GM18867 (cell line): ENCODE results near the gene DEFB112.

Experiments used
- ATAC-seq: cut with Tn5 transposase; IDR thresholded peaks from one replicate; pipeline ENCODE4 v1.9.1; 2021; ENCODE audit warnings: mild to moderate bottlenecking, moderate library complexity; ENCODE audit not compliant: unreplicated experiment

Gene DEFB112, protein sequence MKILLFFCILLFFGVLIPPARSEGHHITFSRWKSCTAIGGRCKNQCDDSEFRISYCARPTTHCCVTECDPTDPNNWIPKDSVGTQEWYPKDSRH

DNA sequence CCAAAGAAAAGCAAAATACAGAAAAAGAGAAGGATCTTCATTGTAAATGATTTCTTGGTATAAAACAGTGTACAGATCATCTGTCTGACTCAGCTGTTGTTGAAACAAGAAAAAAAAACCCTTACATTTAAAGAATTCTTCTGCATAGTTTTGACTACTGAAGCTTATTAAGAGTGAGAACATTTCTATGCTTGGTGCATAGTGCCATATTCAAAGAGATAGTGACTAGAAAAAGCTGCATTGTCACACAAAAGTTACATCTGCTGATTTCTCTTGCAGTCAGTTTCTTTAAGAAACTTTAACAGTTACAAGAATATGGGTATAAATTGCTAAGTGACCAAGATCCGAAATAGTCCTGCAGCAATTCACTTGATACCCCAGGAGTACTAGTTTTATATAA is at the start of gene DEFB112:
DEFB112 (minus strand) TSS at position 101 of the 400 bp plus-strand sequence; CDS start at position 41, 60 bp downstream.
- no peak for ATAC-seq

DNA sequence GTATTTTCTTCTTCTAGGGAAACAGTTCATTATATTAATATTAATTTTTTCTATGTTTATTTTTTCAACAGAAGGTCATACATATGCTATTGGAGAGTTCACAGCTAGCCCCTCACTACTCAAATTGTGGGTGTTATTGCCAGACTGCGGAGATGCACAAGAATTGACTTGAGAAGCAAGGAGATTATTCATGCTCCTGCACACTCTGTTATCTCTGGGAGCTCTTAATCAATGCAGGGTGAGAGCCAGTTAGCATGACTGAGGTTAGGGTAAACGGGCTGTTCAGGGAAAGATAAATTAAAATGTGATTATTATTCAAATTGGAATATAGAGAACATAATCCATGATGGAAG is 48.9 kb upstream of the DEFB112 start:
- no peak for ATAC-seq

DNA sequence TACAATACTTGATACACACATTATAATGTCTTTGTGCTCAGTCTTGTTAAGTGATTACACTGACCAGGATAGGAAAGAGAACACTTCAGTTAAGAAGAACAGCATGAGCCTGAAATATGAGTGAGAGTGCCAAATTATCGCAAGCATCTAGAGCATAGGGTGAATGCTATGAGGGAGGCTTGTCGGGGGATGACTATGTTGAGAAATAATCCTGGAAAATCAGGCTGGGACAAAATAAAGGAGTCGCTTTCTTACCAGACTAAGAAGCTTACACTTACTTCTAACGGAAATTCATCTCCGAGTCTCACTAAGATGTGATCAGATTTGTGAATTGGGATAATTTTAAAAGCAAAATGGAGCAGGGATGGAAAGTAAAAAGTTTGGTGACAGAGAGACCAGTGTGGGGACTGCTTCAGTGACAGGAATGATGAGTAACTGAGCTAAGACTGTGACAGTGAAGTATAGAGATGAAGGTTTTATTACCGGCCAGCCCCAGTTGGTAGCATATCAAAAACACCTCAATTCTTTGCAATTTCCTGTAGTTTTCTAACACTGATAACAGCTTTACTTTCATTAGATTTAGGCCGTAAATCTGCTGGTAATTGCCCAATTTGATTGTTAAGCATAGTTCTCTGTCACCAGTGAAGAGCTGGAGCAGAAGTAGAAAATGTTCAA is 48.4 kb upstream of the DEFB112 start:
- no peak for ATAC-seq

DNA sequence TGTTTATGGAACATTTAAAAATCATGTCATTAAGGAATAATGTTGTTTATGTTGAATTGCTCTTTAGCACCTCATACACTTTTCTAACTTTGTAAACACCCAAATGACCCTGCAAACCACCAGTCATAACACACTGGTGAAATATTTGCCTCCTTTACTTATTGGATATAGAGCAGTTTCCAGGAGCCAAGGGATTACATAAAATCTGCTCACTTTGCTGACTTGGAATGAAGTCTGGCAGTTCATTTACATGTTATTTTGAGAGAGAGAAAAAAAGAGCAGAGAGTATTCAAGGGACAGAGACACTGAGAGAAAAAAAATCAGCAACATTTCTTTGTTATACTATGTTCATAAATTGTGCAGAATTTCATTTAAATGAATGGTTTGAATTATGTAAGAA is 46.6 kb upstream of the DEFB112 start:
- ATAC-seq: no peak

DNA sequence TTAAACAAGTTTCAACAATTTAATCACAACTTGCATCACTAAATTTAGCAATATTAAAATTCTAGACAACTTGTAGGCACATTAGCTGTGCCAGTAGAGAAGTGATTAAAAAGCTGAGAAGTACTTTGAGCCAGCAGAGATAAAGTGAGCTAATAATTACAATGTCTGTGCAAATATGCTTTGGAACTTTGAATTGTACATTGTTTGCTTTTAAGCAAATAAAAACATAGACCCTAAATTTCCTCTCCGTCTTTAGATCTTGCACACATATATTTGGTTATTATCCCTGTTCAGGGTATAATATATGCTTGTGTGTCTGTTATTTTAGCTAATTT is 44.2 kb upstream of the DEFB112 start:
- ATAC-seq: no peak

DNA sequence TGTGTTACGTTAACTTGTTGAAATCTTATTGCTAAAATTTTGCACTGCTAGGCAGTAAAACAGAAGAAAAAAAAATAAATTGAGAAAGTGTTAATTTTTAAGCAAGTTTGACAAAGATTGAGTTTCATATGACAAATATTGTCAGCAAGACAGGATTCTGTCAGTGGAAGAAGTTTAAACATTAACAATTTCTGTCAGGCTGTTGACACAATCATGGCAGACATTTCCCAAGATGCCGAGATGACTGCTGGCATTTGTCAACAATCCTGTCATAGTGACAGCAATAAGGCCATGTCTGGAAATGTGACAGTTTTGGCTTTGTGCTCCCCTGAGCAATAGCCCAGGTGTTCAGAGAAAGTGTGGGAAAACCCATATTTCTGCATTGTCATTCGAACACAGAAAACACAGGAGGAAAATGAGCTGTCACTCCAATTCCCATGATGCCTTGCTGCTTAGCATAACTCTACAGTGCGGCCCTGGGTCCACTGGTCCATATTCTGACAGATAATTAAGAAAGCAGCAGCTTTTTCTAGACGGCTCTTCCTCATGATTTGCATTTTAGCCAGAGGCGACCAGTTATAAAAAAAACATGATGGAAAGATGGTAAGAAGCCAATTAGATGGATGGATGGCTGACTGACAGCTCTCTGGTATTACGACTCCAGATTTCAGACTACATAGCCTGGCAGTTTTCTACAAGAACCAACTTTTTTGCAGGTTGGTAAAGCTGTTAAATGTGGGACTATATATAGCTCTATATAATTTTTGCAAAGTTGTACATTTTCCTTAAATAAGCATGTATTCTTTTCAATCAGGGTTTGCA is 43.6 kb upstream of the DEFB112 start:
- no peak for ATAC-seq

DNA sequence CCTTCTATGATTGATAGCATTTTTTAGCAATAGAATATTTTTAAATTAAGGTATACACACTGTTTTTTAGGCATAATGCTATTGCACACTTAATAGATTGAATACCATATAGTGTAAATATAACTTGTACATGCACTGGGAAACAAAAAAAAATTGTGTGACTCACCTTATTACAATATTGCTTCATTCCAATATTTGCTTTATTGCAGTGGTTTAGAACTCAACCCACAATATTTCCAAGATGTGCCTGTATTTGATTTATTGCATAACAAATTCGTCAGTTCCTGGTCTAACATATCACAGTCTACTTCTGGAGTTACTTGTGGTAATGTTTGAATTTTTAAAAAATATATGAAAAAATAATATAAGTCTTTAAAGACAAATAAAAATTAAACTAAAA is 41.9 kb upstream of the DEFB112 start:
- no peak for ATAC-seq

DNA sequence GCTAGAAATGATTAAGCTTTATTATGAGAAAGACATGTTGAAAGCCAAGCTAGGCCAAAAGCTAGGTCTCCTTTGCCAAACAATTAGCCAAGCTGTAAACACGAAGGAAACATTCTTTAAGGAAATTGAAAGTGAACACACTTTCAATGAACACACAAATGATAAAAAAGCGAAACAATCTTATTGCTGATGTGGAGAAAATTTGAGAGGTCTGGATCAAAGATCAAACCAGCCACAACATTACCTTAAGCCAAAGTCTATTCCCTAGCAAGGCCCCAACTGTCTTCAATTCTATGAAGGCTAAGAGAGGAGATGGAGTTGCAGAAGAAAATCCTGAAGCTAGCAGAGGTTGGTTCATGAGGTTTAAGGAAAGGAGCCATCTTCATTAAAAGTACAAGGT is 40.2 kb upstream of the DEFB112 start:
- no peak for ATAC-seq

DNA sequence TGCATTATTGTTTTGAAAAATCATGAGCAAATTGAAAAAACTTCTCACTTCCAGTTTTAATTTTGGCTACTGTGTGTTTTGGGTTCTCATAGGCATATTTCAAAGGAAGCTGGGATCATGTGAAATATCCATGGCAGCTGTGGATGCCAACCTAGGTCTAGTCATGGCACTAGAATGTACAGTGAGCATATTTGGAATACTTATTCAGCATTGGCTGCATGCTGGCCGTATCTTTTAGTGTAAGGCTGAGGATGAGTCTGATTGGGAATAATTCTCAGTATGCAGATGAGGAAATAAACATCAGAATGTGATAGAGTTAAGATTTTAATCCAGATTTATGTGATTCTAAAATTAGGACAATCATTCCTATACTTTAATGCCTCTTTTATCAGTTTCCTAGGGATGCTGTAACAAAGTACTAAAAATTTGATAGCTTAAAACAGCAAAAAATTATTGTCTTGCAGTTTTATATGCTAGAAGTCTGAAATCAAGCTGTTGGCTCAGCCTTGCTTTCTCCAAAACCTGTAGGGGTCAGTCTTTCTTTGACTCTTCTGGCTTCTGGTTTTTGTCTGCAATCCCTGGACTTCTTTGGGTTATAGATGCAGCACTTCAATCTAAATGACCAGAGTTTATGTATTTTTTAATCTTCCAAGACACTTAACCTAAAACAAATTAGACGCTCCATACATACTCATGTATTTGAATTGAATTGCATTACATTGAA is 37.7 kb upstream of the DEFB112 start:
- ATAC-seq: no peak

DNA sequence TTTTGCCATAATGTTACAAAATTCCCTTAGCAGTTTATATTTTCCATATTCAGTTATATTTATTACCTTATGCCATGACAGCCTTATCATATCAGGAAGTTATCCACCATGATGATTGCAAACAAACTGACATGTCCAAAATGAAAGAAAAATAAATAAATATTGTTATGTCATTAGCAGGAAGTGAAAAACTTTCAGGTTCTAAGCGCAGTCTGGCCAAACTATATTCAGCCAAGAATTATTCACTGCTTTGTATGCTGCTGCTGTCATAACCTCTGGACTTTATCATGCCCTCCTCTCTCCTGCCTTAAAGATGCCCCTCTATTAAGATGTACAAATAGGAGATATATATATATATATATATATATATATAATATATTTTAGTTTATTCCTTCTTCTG is 27.7 kb upstream of the DEFB112 start:
- peak; percentile 78 for ATAC-seq

DNA sequence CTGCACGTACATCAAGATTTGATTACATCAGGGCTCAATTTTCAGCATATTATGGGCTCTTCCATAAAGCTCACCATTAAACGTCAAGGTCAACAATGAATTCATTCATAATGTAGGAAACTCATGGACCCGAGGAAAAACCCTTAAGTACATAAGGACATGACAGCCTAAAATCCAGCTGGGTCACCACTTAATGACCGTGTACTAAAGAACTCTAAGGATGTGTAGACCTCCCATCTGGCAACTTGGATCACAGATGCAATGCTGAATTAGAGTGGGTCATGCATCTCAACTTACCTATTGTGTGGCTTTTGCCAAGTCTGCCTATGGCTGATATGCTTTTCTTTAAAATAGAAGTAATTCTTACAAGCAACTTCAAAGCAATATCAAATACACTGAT is 26.7 kb upstream of the DEFB112 start:
- ATAC-seq: no peak

DNA sequence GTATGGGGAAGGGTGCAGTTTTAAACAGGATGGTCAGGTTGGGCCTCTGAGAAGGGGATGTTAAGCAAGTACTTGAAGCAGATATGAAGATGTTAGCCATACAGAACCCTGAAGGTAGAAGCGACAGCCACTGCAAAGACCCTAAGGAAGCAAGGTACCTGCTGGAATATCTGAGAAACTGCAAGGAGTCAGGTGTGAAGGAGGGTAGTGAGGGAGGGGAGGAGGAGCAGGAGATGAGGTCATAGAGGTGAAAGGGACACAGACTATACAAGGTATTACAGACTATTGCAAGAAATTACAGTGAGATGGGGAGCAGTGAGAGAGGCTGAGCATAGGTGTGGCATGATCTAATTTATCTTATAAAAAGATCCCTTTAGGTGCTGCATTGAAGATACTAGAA is 22.2 kb upstream of the DEFB112 start:
- no peak for ATAC-seq

DNA sequence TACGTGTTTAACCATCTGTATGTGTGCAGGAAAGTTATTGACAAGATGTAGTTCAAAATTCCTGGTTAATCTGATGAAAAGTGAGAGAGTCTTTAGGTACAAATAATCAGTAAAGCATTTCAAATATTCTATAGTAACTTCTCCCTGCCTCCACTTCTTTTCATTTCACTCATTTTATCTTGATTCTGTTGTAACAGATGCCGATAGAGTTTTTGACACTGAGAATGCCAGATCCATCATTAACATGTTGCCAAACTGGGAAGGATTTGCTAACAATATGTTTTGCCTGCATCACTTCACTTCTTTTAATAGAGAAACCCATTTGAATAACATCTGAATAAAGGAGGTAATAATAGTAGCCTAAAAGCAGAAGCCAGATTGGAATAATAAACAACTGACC is 20.4 kb upstream of the DEFB112 start:
- no peak for ATAC-seq

DNA sequence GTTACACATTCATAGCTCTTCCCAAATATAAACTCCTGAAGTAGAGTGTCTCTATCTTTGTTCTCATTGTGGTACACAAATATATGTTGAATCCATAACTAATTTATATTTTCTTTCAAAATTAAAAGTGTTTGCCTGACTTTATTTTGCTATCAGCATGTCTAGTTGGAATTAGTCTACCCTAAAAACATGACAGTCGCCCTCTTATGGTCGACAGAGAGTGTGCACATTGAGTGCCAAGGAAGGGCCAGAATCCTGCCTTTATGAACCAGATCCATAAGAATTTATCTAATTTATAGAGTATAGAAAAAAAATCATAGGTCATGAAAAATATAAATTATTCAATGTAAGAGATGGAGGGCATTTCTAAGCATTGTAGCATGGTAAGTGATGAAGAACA is 12.3 kb upstream of the DEFB112 start:
- ATAC-seq: peak; percentile 69

DNA sequence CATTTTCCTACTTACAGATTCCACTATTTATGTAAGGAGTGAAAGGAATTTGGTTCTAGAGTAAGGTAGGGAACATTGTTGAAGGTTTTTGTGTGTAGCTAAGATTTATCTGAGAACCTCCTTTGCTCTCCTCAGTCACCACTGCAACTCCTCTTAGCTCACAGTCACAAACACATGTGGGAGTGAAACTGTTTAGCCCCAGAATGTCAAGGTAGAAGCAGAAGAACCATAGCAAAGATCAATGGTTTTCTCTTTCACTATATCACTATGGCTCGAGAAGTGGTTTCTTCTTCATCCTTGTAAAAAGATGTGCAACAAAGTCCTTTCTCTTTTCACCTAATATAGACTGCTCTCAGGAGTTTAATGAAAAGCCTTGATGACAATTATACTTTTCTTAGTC is 6.5 kb upstream of the DEFB112 start:
- ATAC-seq: peak; percentile 97

DNA sequence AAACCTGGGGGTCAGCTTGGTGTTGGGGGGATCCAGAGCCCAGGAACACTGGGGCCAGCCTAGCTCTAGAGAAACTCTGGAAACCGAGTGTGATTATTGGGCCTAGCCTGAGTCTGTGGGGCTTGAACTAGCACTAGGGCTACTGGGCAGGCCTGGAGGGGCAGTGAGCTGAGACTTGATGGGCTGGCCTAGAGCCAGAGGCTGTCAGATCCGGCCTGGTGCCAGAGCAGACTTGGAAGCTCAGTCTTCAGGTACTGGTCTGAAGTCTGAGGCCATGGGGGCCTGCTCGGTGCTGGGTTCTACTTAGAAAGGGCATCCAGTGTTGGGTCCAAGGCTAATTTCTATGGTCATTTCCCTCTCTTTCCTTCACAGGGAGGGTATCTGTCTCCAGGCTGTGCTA is 2.7 kb downstream of the DEFB112 start:
- ATAC-seq: no peak

DNA sequence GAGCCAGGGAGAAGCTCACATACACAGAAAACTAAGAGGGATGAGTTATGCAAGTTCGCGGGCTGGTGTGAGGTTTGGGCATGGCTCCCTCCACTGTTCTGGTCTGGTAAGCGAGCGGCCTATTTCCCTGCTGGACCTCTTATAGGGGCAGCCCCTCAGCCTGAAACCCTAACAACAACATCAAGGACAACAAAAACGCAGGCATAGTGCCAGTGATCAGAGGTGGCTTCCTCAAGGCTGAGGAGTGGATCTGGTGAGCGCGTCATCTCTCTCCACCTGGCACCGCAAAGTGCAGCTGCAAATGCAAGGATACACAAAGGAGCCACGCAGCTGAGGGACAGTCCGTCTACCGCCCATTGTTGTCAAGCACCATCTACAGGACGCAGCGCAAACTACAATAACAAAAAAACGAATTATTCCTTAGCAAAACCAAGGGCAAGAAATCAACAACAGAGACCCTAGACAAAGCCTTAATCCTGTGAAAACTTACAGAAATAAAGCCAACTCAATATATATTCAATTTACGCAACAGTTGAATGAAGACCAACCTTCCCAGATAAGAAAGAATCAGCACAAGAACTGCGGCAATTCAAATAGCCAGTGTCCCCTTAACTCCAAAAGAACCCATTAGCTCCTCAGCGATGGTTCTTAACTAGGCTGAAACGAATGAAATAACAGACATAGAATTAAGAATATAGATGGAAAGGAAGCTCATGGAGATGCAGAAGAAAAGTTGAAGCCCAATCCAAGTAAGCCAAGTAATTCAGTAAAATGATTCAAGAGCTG is 18.8 kb downstream of the DEFB112 start:
- ATAC-seq: peak; percentile 89

DNA sequence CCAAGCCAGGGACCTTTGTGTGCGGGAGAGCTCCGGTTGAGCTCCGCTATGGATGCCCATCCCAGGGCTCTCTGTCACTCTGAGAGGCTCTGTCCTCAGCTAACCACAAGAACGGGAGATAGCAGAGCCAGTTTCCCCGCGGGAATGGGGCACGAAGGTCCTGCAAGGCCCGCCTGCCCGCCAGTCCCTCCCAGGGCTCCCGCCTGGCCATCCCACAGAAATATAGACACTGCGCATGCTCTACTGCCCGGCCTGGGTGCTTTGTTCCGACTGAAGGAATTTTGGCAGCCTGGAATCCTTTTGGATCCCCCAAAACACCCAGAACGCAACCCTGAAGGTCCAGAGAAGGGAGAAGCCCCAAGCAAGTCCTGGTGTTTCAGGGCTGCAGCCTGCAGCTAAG is 19.4 kb downstream of the DEFB112 start:
- no peak for ATAC-seq

DNA sequence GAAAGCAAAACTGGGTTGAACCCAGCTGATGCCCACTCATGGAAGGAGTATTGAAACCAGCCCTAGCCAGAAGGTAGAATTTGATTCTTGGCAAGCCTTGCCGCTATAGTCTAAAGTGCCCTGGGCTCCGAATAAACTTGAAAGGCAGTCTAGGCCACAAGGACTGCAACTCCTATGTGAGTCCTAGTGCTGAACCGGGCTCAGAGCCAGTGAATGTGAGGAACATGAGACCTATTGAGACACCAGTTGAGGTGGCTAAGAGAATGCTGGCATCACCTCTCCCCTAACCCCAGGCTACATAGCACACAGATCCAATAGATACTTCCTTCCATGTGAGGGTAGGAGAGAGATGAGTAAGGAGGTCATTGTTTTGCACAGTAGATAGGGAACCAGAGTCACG is 24.5 kb downstream of the DEFB112 start:
- no peak for ATAC-seq

DNA sequence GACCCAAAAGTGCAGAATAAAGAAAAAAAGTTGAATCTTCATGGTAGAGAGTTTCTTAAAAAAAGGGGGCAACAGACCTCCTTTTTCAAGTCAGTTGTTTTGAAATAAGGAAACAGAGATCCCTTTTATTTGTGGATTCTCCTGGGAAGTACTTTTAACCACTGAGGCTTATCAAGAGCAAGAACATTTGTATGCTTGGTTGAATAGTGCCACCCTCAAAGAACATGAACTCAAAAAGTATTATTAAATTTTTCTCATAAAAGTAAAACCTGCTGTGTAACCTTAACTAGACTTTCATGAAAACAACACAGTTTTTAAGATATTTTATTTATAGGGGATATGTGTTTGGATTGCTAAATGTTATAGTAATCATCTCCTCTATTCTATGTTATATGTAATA is 27.8 kb downstream of the DEFB112 start, which contains the start of gene DEFB110:
DEFB110 (minus strand) TSS at position 101 of the 400 bp plus-strand sequence; CDS start at position 42, 59 bp downstream.
- no peak for ATAC-seq

DNA sequence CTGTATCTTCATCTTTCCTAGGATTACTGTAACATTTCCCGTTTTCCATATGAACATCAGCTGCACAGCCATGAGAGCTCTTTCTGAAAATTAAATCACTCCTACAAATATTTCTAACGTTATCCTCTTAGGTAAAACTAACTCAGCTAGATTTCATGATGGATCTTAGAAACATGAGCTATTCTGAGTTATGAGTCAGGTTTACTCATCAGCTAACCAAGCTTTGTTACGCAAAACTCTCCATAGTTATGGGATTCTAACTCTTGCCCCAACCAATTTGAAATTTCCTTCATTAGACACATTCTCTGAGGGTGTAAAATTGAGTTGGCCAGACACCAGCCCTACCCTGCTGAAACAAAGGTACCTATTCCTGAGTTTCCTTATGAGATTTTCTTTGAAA is 41.9 kb downstream of the DEFB112 start:
- no peak for ATAC-seq
